Endothelial cell (in vitro differentiated cells): ENCODE results near the gene ANKMY2. TPM values are rescaled to one million over a fixed set of nuclear protein-coding genes. Genes with fewer than 3 reads are reported as not detected.

Experiments used
- DNase-seq: peaks from one replicate; pipeline ENCODE4 v3.0.0; 2021; ENCODE audit warnings: low spot score
- H3K27ac Mint-ChIP-seq: one replicate; pipeline ENCODE4 v1.8.0; 2021; ENCODE audit warnings: mixed read lengths, inconsistent platforms; ENCODE audit not compliant: unreplicated experiment
- H3K27me3 Mint-ChIP-seq: one replicate; pipeline ENCODE4 v1.8.0; 2021; ENCODE audit warnings: mild to moderate bottlenecking, moderate library complexity, mixed read lengths, inconsistent platforms; ENCODE audit not compliant: unreplicated experiment
- H3K36me3 Mint-ChIP-seq: one replicate; pipeline ENCODE4 v1.8.0; 2021; ENCODE audit warnings: mild to moderate bottlenecking, low read depth, mixed read lengths, inconsistent platforms; ENCODE audit not compliant: unreplicated experiment
- H3K4me1 Mint-ChIP-seq: one replicate; pipeline ENCODE4 v1.8.0; 2021; ENCODE audit warnings: mild to moderate bottlenecking, mixed read lengths, inconsistent platforms; ENCODE audit not compliant: unreplicated experiment
- H3K4me3 Mint-ChIP-seq: one replicate; pipeline ENCODE4 v1.8.0; 2021; ENCODE audit warnings: mild to moderate bottlenecking, mixed read lengths, inconsistent platforms; ENCODE audit not compliant: unreplicated experiment
- H3K9me3 Mint-ChIP-seq: one replicate; pipeline ENCODE4 v1.8.0; 2021; ENCODE audit warnings: mixed read lengths, inconsistent platforms; ENCODE audit not compliant: unreplicated experiment
- CTCF ChIP-seq: fragments of 200-600 bp; sonication (generic); IDR thresholded peaks from one replicate; pipeline ENCODE4 v1.5.0; 2021; ENCODE audit warnings: antibody characterized with exemption; ENCODE audit not compliant: unreplicated experiment
- total RNA-seq: library from RNA; stranded (reverse); fragmentation: NEBNext Ultra II Directional; extraction: Animal tissue kit (Norgen Biotek cat#: 25700); gene quantifications from one replicate; pipeline ENCODE4 v1.2.1, GENCODE V29; 2021; ENCODE audit not compliant: unreplicated experiment

The ANKMY2 gene
- total RNA-seq, 1 donor from 2014 or later, result 20.5 TPM

DNA sequence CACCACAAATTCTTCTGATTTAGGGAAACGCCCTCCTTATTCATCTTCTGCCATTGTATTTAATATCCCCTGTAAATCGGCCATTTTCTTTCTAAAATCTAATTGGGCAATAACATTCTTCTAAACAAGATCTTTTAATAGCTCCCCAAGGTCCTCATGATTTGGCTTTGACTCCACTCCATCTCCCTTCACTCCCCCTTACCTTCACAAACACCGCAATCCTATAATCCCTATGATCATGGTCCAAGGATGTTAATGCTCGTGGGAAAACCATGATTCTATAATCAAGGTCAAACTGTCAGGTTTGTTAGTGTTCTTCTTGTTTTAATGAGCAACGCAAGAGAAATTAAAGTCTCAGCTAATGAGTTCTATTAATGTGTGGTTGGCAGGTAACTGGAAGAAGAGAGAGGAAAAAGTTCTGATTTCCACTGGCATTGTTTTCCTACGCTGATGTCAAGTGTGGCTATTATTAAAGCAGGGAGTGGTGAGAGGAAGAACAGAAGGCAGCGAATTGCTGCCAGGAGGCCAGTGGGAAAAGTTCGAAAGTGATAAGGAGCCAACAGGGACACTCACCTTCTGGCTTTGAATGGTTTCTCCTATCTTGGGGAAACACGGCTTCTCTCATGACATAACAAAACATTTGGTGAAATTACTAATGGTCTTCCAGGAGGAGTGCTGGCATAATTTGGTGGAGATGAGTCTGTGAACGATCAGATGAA, 90.9 kb downstream of the ANKMY2 start:
- TF ChIP-seq CTCF, result no peak

DNA sequence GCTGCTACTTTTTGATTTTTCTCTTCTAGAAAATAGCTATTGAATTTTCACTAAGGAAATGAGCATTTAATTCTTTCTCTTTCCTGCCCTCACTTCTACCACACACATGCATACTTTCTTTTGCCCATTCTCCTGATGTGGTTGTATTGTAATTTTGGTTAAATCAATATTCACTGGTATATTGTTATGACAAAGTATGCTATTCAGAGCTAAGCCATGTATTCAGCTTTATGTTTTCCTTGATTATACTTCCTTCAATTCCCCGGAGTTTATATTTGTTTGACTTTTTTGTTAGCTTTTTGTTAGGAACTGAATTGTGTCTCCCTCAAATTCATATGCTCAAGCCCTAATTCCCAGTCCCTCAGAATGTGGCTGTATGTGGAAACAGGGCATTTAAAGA, 94.9 kb downstream of the ANKMY2 start:
- peaks cover 6% of the 10 kb centered on the region for H3K27me3 Mint-ChIP-seq
- H3K27ac Mint-ChIP-seq, result no peak overlapping the region
- H3K4me3 Mint-ChIP-seq, result no peak overlapping the region
- no peaks in the 10 kb centered on the region for H3K9me3 Mint-ChIP-seq
- no peak for TF ChIP-seq CTCF
- H3K4me1 Mint-ChIP-seq, result peaks cover 3% of the 10 kb centered on the region
- DNase-seq, result no peak
- H3K36me3 Mint-ChIP-seq, result no peaks in the 10 kb centered on the region

More for the DNA sequence above, 90.9 kb downstream of the ANKMY2 start:
- no peak overlapping the region for H3K4me3 Mint-ChIP-seq
- no peaks in the 10 kb centered on the region for H3K36me3 Mint-ChIP-seq
- no peaks in the 10 kb centered on the region for H3K9me3 Mint-ChIP-seq
- H3K4me1 Mint-ChIP-seq, result peaks cover 3% of the 10 kb centered on the region
- DNase-seq, result no peak
- no peaks in the 10 kb centered on the region for H3K27me3 Mint-ChIP-seq
- H3K27ac Mint-ChIP-seq, result no peak overlapping the region

Other genes starting within 250 kb of the ANKMY2 start
- 3.2 TPM for gene CRPPA, start 224.2 kb downstream of the ANKMY2 start, total RNA-seq
- gene SOSTDC1, start 180.0 kb downstream of the ANKMY2 start, total RNA-seq, result 0.18 TPM
- gene LRRC72, start 118.9 kb downstream of the ANKMY2 start, total RNA-seq, result not detected
- gene BZW2, start 427 bp upstream of the ANKMY2 start, total RNA-seq, result 141 TPM
- gene TSPAN13, start 108.0 kb upstream of the ANKMY2 start, total RNA-seq, result 82.0 TPM
- gene AGR2, start 159.2 kb upstream of the ANKMY2 start, total RNA-seq, result not detected
- gene AGR3, start 236.2 kb upstream of the ANKMY2 start, total RNA-seq, result not detected